Stimulated activated CD4-positive, alpha-beta T cell treated with anti-CD3 and anti-CD28 coated beads, TNF-alpha, amount 100 ng/mL, for 48 hours (primary cell): Measurements from ENCODE around the gene BLTP1.

Source experiments
- DNase-seq, 3 donors: peaks; one replicate each; pipeline ENCODE4 v3.0.0-alpha.2; 2020; ENCODE audit warnings: low read depth in 3 of 3

BLTP1 gene

GRCh38 chr4:122171323-122171722 is 19.2 kb downstream of the BLTP1 start:
- DNase-seq, result no peak

- no peak for DNase-seq
Measured at GRCh38 chr4:122172266-122172665, 20.1 kb downstream of the BLTP1 start.

- no peak for DNase-seq
Measured at GRCh38 chr4:122178961-122179360, 26.8 kb downstream of the BLTP1 start.

GRCh38 chr4:122195718-122196117 is 43.6 kb downstream of the BLTP1 start:
- no peak for DNase-seq
